ENCODE results near the gene RAD51C. TPM values are rescaled to one million over a fixed set of nuclear protein-coding genes. Genes with fewer than 3 reads are reported as not detected.

RAD51C gene
- total RNA-seq, 4 donors from 2014 or later, result 1.2 to 32.6 (median 18.8) TPM

DNA sequence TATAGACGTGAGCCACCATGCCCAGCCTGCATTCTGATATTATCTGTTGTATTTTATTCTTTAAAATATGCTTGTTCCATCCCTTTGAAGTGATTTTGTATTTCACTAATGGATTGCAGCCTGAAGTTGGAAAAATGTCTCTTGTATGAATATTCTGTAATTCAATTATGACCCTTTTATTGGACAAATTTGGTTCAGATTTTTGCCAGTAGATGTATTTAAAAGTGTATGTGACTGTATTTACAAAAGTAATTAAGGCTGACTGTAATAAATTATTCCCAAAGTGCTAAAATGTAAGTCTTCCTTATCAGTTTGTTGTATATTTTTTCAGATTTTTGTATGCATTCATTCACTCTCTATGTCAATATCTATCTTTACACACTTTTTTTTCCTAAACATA, 87.0 kb downstream of the RAD51C start:
- no peak for DNase-seq
- Histone ChIP-seq H3K27me3 (no peaks in the 10 kb centered on the region), H3K9me3 (no peaks in the 10 kb centered on the region), H3K27ac (no peak overlapping the region), H3K4me3 (no peak overlapping the region), H3K4me1 (no peaks in the 10 kb centered on the region), H3K36me3 (no peaks in the 10 kb centered on the region)
- intact Hi-C loops (cut with DNase I; ENCODE audit: low total_unique reads), result no loop called here
- TF ChIP-seq, protein P1, sequence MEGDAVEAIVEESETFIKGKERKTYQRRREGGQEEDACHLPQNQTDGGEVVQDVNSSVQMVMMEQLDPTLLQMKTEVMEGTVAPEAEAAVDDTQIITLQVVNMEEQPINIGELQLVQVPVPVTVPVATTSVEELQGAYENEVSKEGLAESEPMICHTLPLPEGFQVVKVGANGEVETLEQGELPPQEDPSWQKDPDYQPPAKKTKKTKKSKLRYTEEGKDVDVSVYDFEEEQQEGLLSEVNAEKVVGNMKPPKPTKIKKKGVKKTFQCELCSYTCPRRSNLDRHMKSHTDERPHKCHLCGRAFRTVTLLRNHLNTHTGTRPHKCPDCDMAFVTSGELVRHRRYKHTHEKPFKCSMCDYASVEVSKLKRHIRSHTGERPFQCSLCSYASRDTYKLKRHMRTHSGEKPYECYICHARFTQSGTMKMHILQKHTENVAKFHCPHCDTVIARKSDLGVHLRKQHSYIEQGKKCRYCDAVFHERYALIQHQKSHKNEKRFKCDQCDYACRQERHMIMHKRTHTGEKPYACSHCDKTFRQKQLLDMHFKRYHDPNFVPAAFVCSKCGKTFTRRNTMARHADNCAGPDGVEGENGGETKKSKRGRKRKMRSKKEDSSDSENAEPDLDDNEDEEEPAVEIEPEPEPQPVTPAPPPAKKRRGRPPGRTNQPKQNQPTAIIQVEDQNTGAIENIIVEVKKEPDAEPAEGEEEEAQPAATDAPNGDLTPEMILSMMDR (IDR thresholded peaks at IDR 0.05), result no peak
- TF ChIP-seq POLR2A (IDR thresholded peaks at IDR 0.05), result no peak

- Histone ChIP-seq H3K36me3 (no peaks in the 10 kb centered on the region), H3K4me3 (no peak overlapping the region), H3K9me3 (no peaks in the 10 kb centered on the region), H3K27ac (no peak overlapping the region), H3K27me3 (no peaks in the 10 kb centered on the region), H3K4me1 (no peaks in the 10 kb centered on the region)
- TF ChIP-seq POLR2A (IDR thresholded peaks at IDR 0.05), result no peak
- TF ChIP-seq, protein P1 (IDR thresholded peaks at IDR 0.05), result no peak
- no peak for DNase-seq
- intact Hi-C loops (cut with DNase I; ENCODE audit: low total_unique reads), result no loop called here
These were observed 91.0 kb downstream of the RAD51C start for GRCh38 chr17:58783380-58783779.

GRCh38 chr17:58785097-58785496, 92.7 kb downstream of the RAD51C start:
- no peak overlapping the region for H3K4me3 ChIP-seq
- H3K4me1 ChIP-seq, result no peaks in the 10 kb centered on the region
- no peak for TF ChIP-seq POLR2A (IDR thresholded peaks at IDR 0.05)
- TF ChIP-seq, protein P1 (IDR thresholded peaks at IDR 0.05), result no peak
- H3K27ac ChIP-seq, result no peak overlapping the region
- no peaks in the 10 kb centered on the region for H3K9me3 ChIP-seq
- H3K27me3 ChIP-seq, result no peaks in the 10 kb centered on the region
- intact Hi-C loops (cut with DNase I; ENCODE audit: low total_unique reads), result no loop called here
- H3K36me3 ChIP-seq, result no peaks in the 10 kb centered on the region
- DNase-seq, result no peak

Small RNAs within 50 kb of the gene (small RNA-seq; reads per million reads assigned to genes)
- gene AC011195.1 (not detected), gene AC025521.1 (not detected), gene RF00017 (not detected), gene RNU1-108P (not detected), gene RNU1-52P (not detected), gene RNU1-85P (not detected)

Other genes with a start within 250 kb of the RAD51C start
- gene HSF5, start 204.2 kb upstream of the RAD51C start, total RNA-seq, result under 1 TPM in 1 of 4 donors, not detected in 3; 0.90 TPM
- gene MTMR4, start 178.0 kb upstream of the RAD51C start, total RNA-seq, result 10 to 100 TPM in 3 of 4 donors, 1 to 10 TPM in 1; 9.7 to 59.1 (median 25.5) TPM
- under 1 TPM in 3 of 4 donors, not detected in 1; 0.28 to 0.55 (median 0.29) TPM for gene TEX14, start 557 bp upstream of the RAD51C start, total RNA-seq
- gene PPM1E, start 63.3 kb downstream of the RAD51C start, total RNA-seq, result 1 to 10 TPM in 1 of 4 donors, under 1 TPM in 1, not detected in 2; 0.24 to 3.0 TPM

Data from uterus (tissue), 4 donors.